Measurements from ENCODE around the gene SCUBE3. TPM values are rescaled to one million over a fixed set of nuclear protein-coding genes. Genes with fewer than 3 reads are reported as not detected.
A peak's percentile ranks its signal among the peaks of the same experiment; 100 is the strongest.

Gene SCUBE3
- total and polyA plus RNA-seq, 2 of the 4 experiments (the other 2 are of a cell fraction) = 19.9 to 45.5 TPM

GRCh38 chr6:35216412-35216732, 2.6 kb downstream of the SCUBE3 start:
- H4K8ac ChIP-seq (ENCODE audit: low read depth in 2 of 2, low read length in 2 of 2) = no peak overlapping the region
- ChIA-PET POLR2A (ENCODE audit: unreplicated experiment) (no interaction called here), CTCF (interaction anchor here (0.9 kb wide), 1 partner anchor 25 kb away, joined by 3 read pairs; no protein-coding TSS in a partner anchor)
- peaks cover 19% of the 10 kb centered on the region for H3K27me3 ChIP-seq (ENCODE audit: control insufficient read depth, insufficient read depth, low read length)
- H3K36me3 ChIP-seq (ENCODE audit: control insufficient read depth, insufficient read depth, low read length) = no peaks in the 10 kb centered on the region
- in situ Hi-C loops (cut with MboI; ENCODE audit: low sequenced_read_pairs) = no loop called here
- no peak overlapping the region for H2AK9ac ChIP-seq (replicated peaks; ENCODE audit: low read depth, low read length, poor library complexity)
- no peak overlapping the region for H4K5ac ChIP-seq (ENCODE audit: low read depth, low read length)
- DNase-seq (no peak), ATAC-seq (ENCODE audit: low read depth) (no peak)
- peaks cover 18% of the 10 kb centered on the region for H4K20me1 ChIP-seq (ENCODE audit: insufficient read depth, low read length)
- no peak overlapping the region for H3K4me3 ChIP-seq (ENCODE audit: insufficient read depth, low read depth, low read length)
- H2AFZ ChIP-seq (replicated peaks; ENCODE audit: low read length, poor library complexity) = no peak overlapping the region
- H3K4me2 ChIP-seq (ENCODE audit: low read depth, low read length) = no peak overlapping the region; the same call in 1 of the 2 replicates
- H2BK15ac ChIP-seq (ENCODE audit: low read depth, low read length) = no peak overlapping the region; the same call in 2 of the 3 replicates
- peaks cover 22% of the 10 kb centered on the region; the same call in 1 of the 2 replicates for H3K9me1 ChIP-seq (ENCODE audit: insufficient read depth, low read length)
- H4K91ac ChIP-seq (ENCODE audit: insufficient read depth, low read depth, low read length) = peak overlapping the region; percentile 23; the same call in 1 of the 2 replicates
- no peak overlapping the region for H3K56ac ChIP-seq (ENCODE audit: extremely low read depth, insufficient read depth, low read length)
- H2BK120ac ChIP-seq (ENCODE audit: low read depth, low read length) = no peak overlapping the region
- no CpG with 5 or more reads among the region's 1 CpG for WGBS, 2 experiments (ENCODE audit: extremely low coverage in 2 of 2, insufficient read length in 1 of 2)
- TF ChIP-seq SMC3 (IDR thresholded peaks at IDR 0.05; ENCODE audit: low read depth, low read length) (no peak), CEBPB (IDR thresholded peaks at IDR 0.05; ENCODE audit: low read depth, low read length) (no peak), FOS (IDR thresholded peaks at IDR 0.05; ENCODE audit: low read depth, low read length) (no peak), MAFK (IDR thresholded peaks at IDR 0.05; ENCODE audit: low read depth, low read length) (no peak), RAD21 (IDR thresholded peaks at IDR 0.05; ENCODE audit: low read length) (no peak), POLR2A (IDR thresholded peaks at IDR 0.05; ENCODE audit: low read depth, low read length) (no peak), NFE2L2 (IDR thresholded peaks at IDR 0.05; ENCODE audit: low read depth, low read length) (no peak), RCOR1 (IDR thresholded peaks at IDR 0.05; ENCODE audit: insufficient replicate concordance, low read length) (no peak), MXI1 (IDR thresholded peaks at IDR 0.05; ENCODE audit: borderline replicate concordance, low read depth, low read length) (no peak), ELK1 (IDR thresholded peaks at IDR 0.05; ENCODE audit: borderline replicate concordance, low read depth, low read length) (no peak), CTCF (conservative IDR thresholded peaks at IDR 0.05; ENCODE audit: low read depth, low read length) (no peak), CHD1 (IDR thresholded peaks at IDR 0.05; ENCODE audit: low read depth, low read length) (no peak), USF2 (IDR thresholded peaks at IDR 0.05; ENCODE audit: low read depth, low read length) (no peak), RFX5 (IDR thresholded peaks at IDR 0.05; ENCODE audit: low read depth, low read length) (no peak), MAZ (IDR thresholded peaks at IDR 0.05; ENCODE audit: borderline replicate concordance, low read depth, low read length) (no peak), BHLHE40 (IDR thresholded peaks at IDR 0.05; ENCODE audit: low read depth, low read length) (no peak)
- no peaks in the 10 kb centered on the region for H3K9me3 ChIP-seq (ENCODE audit: control insufficient read depth, insufficient read depth, low read length)
- peak overlapping the region; percentile 7; the same call in 1 of the 2 replicates for H3K4ac ChIP-seq (ENCODE audit: low read depth, low read length)
- no peak overlapping the region for H2BK20ac ChIP-seq (ENCODE audit: low read depth, low read length)
- H3K27ac ChIP-seq (ENCODE audit: insufficient read depth, low read length) = no peak overlapping the region
- H3K23ac ChIP-seq (ENCODE audit: low read depth, low read length) = peak overlapping the region; percentile 35; the same call in 1 of the 2 replicates
- H3K9ac ChIP-seq (ENCODE audit: low read depth, low read length) = no peak overlapping the region
- peak overlapping the region; percentile 75 for H2AK5ac ChIP-seq (ENCODE audit: low read depth, low read length)
- H3K79me1 ChIP-seq (ENCODE audit: low read depth in 1 of 2, low read length in 2 of 2) = peaks cover 0 to 25% of the 10 kb centered on the region in 2 experiments; a peak in 2 of 4 replicates
- dilution Hi-C loops (cut with HindIII; ENCODE audit: low sequenced_read_pairs, unreplicated experiment) = no loop called here
- H3K4me1 ChIP-seq (ENCODE audit: control insufficient read depth, insufficient read depth, low read length) = peaks cover 34% of the 10 kb centered on the region
- no peak overlapping the region for H3K18ac ChIP-seq (ENCODE audit: low read depth, low read length)
- no peak overlapping the region for H3K14ac ChIP-seq (replicated peaks; ENCODE audit: low read depth, low read length)
- no TSS peak for BruUV-seq (replicated peaks)
- intact Hi-C loops (cut with micrococcal nuclease) = no loop called here
- no peak overlapping the region for H2BK5ac ChIP-seq (ENCODE audit: low read depth, low read length, poor library complexity, severe bottlenecking)

Measured in IMR-90 (cell line).